Calu3 (cell line): Measurements from ENCODE around the gene CYSTM1. TPM values are rescaled to one million over a fixed set of nuclear protein-coding genes. Genes with fewer than 3 reads are reported as not detected.

ENCODE experiments used
- BruUV-seq: library from RNA; stranded (reverse); fragments of 400-500 nt; replicated peaks from 2 replicates; lab custom pipeline; 2021; lab: Mats Ljungman, UMichigan
- CTCF ChIA-PET: fragments of 300-600 bp; sonication (Branson Sonifier 250); formaldehyde crosslinking; loops from one replicate; lab custom pipeline; 2022; ENCODE audit warnings: antibody characterized with exemption; lab: Charles Lee
- DNase-seq: peaks from one replicate; pipeline ENCODE4 v3.0.0; 2022
- H3K27ac Mint-ChIP-seq: one replicate; pipeline ENCODE4 v1.8.0; 2022; ENCODE audit warnings: mixed read lengths; ENCODE audit not compliant: unreplicated experiment
- H3K27me3 Mint-ChIP-seq: one replicate; pipeline ENCODE4 v1.8.0; 2022; ENCODE audit warnings: mixed read lengths; ENCODE audit not compliant: unreplicated experiment
- H3K36me3 Mint-ChIP-seq: one replicate; pipeline ENCODE4 v1.8.0; 2022; ENCODE audit warnings: mild to moderate bottlenecking, moderate library complexity, mixed read lengths; ENCODE audit not compliant: insufficient read depth, unreplicated experiment
- H3K4me1 Mint-ChIP-seq: one replicate; pipeline ENCODE4 v1.8.0; 2022; ENCODE audit warnings: mild to moderate bottlenecking, low read depth, mixed read lengths; ENCODE audit not compliant: unreplicated experiment
- H3K4me3 Mint-ChIP-seq: one replicate; pipeline ENCODE4 v1.8.0; 2022; ENCODE audit warnings: mild to moderate bottlenecking, low read depth, moderate library complexity, mixed read lengths; ENCODE audit not compliant: unreplicated experiment
- H3K9me3 Mint-ChIP-seq: one replicate; pipeline ENCODE4 v1.8.0; 2022; ENCODE audit warnings: low read depth, mixed read lengths; ENCODE audit not compliant: unreplicated experiment
- intact Hi-C: fragments of 100-400 bp; cut with micrococcal nuclease; formaldehyde crosslinking; loops from one replicate; pipeline ENCODE4 v1.10.0; 2022; ENCODE audit not compliant: unreplicated experiment
- total RNA-seq: library from RNA; stranded (reverse); gene quantifications from 2 replicates; pipeline ENCODE4 v1.2.3, GENCODE V29; 2022
- TF ChIP-seq, protein P1 (sequence below): fragments of 200-600 bp; IDR thresholded peaks from one replicate; pipeline ENCODE4 v1.8.0; 2022; ENCODE audit warnings: antibody characterized with exemption; ENCODE audit not compliant: unreplicated experiment

The CYSTM1 gene
- total RNA-seq, 1 experiment from 2014 or later = 198 TPM

- no peak overlapping the region for H3K4me3 Mint-ChIP-seq
- TF ChIP-seq, protein P1, sequence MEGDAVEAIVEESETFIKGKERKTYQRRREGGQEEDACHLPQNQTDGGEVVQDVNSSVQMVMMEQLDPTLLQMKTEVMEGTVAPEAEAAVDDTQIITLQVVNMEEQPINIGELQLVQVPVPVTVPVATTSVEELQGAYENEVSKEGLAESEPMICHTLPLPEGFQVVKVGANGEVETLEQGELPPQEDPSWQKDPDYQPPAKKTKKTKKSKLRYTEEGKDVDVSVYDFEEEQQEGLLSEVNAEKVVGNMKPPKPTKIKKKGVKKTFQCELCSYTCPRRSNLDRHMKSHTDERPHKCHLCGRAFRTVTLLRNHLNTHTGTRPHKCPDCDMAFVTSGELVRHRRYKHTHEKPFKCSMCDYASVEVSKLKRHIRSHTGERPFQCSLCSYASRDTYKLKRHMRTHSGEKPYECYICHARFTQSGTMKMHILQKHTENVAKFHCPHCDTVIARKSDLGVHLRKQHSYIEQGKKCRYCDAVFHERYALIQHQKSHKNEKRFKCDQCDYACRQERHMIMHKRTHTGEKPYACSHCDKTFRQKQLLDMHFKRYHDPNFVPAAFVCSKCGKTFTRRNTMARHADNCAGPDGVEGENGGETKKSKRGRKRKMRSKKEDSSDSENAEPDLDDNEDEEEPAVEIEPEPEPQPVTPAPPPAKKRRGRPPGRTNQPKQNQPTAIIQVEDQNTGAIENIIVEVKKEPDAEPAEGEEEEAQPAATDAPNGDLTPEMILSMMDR = no peak
- H3K27ac Mint-ChIP-seq = no peak overlapping the region
- no peaks in the 10 kb centered on the region for H3K27me3 Mint-ChIP-seq
- DNase-seq = no peak
- H3K4me1 Mint-ChIP-seq = peaks cover 9% of the 10 kb centered on the region
- no peaks in the 10 kb centered on the region for H3K9me3 Mint-ChIP-seq
- no TSS peak for BruUV-seq
- peaks cover 10% of the 10 kb centered on the region for H3K36me3 Mint-ChIP-seq
- CTCF ChIA-PET = interaction anchor here (0.5 kb wide), 1 partner anchor 119 kb away, joined by 5 read pairs; no protein-coding TSS in a partner anchor
- intact Hi-C loops = no loop called here
Observed at GRCh38 chr5:140232731-140233130, 57.7 kb downstream of the CYSTM1 start.

DNA sequence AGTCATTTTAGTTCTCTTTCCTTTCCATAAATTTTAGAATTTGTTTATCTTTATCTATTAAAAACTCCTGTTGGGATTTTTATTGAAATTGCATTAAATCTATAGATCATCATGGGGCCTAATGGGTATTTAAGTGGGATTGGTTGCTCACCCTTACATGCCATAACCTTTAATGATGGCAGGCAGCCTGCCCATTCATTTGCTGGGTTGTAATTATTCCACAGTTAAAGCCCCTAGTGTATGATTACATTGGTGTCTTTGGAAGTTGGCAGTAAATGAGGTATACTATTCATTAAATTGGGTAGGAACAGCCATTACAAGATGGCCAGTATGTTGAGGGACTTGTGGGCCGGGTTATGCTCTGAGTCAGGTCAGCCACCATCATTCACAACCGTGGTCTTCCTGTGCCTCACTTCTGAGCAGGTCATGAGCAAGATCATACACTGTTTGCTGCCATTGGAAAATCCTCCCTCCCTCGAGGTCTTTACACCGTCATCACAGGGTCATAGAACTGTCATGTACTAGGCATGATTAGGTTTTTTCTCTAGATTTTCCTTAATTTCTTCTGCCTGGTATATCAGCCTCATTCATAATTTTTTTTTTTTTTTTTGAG lies 59.5 kb downstream of the CYSTM1 start:
- no TSS peak for BruUV-seq
- no peak overlapping the region for H3K27ac Mint-ChIP-seq
- intact Hi-C loops = no loop called here
- TF ChIP-seq, protein P1 = no peak
- H3K4me1 Mint-ChIP-seq = peaks cover 9% of the 10 kb centered on the region
- H3K27me3 Mint-ChIP-seq = no peaks in the 10 kb centered on the region
- no peak overlapping the region for H3K4me3 Mint-ChIP-seq
- CTCF ChIA-PET = interaction anchor here (0.7 kb wide), 1 partner anchor 138 kb away, joined by 5 read pairs; no protein-coding TSS in a partner anchor
- no peak for DNase-seq
- H3K36me3 Mint-ChIP-seq = peaks cover 11% of the 10 kb centered on the region
- no peaks in the 10 kb centered on the region for H3K9me3 Mint-ChIP-seq

DNA sequence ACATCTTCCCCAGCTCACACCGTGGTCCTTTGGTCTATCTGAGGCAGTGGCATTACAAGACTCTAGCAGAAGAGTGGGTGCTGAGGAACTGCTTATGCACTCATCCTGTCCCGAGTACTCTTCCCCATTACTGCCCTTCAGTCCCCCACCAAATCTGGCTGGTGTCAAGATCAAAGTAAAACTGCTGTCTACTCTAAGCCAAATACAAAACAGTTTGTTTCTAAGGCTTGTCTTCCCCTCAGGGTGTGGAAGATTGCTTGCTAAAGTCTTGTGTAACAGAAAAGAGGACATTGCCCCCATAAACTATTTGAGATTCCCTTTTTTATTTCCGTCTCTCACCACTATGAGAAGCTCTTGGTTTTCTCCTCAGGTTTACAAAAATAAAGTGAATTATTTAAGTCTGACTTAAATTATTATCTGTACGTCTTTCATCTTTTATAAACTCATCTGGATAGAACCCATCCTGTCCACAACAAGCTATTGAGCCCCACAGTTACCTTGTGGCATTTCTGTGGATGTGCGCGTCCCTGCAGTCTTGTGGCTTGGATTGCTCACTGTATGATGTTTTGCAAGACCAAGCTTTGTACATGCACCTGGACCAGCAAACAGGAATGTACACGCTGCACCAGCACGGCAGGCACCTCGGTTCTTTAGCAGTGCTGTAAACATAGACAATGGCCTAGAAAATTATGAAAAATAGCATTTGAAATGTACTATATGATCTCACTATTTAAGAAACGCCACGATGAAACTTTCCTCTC lies 61.0 kb downstream of the CYSTM1 start:
- intact Hi-C loops = no loop called here
- CTCF ChIA-PET = interaction anchor here (0.6 to 0.7 kb wide), 2 partner anchors 8 to 26 kb away, joined by 3 to 7 read pairs; no protein-coding TSS in a partner anchor
- Mint-ChIP-seq H3K4me1 (peaks cover 12% of the 10 kb centered on the region), H3K27me3 (no peaks in the 10 kb centered on the region), H3K9me3 (no peaks in the 10 kb centered on the region), H3K36me3 (peaks cover 18% of the 10 kb centered on the region), H3K27ac (no peak overlapping the region), H3K4me3 (no peak overlapping the region)
- no peak for DNase-seq
- TF ChIP-seq, protein P1 = no peak
- BruUV-seq = no TSS peak

- no peak overlapping the region for H3K27ac Mint-ChIP-seq
- CTCF ChIA-PET = no interaction called here
- TF ChIP-seq, protein P1 = no peak
- H3K27me3 Mint-ChIP-seq = no peaks in the 10 kb centered on the region
- no peak overlapping the region for H3K4me3 Mint-ChIP-seq
- peaks cover 23% of the 10 kb centered on the region for H3K4me1 Mint-ChIP-seq
- no TSS peak for BruUV-seq
- no peaks in the 10 kb centered on the region for H3K9me3 Mint-ChIP-seq
- H3K36me3 Mint-ChIP-seq = peaks cover 23% of the 10 kb centered on the region
- no peak for DNase-seq
- intact Hi-C loops = no loop called here
Observed at GRCh38 chr5:140236891-140237598, 62.1 kb downstream of the CYSTM1 start.
